ENCODE measurements around the gene LMF1. TPM values are rescaled to one million over a fixed set of nuclear protein-coding genes. Genes with fewer than 3 reads are reported as not detected.

The LMF1 gene
- total and polyA plus RNA-seq, 9 of the 15 experiments (the other 6 are each of a cell fraction or from before 2014, with no cell fraction given), result 0.11 to 1.6 (median 0.55) TPM; not detected in 1

DNA sequence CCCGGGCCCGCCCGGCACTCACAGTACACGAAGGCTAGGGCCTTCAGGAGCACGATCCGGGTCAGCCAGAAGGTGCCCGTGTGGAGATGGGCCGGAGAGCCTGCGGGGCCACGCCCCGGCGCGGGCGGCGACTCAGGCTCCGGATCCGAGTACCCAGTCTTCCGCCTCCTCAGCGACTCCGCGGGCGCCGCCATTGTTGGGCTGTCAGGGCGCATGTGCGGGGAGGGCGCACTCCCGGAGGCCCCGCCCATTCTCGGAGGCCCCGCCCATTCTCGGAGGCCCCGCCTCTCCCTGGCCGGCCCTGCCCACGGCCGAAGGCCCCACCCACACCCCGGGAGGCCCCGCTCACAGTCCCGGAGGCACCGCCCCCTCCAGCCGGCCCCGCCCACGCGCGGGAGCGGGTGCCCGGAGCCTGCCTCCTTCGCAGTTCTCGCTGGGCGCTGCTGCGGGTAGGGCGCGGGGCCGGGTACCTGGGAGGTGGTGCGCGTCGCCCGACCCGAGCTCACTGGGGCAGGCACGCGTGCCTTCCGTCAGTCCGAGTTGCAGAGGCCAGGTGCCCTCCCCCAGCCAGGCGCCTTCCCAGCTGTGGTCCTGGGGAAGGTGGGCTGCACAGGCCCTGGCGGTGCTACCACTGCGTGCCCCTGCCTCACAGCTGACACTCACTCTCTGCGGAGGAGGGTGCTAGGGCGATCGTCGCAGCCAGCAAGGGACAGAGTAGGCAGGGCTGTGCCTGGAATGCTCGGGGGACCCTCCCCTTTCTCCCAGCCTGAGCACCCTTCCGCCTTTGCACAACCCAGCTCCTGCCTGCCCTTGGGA is at the start of gene LMF1 (continued):
- TF ChIP-seq KAT2B (IDR thresholded peaks at IDR 0.05; ENCODE audit: low read depth, low read length) (no peak), HDAC1 (IDR thresholded peaks at IDR 0.05) (peak in 1 of 2 experiments; percentile 65; a peak in 1 of 4 replicates), YY1 (IDR thresholded peaks at IDR 0.05; ENCODE audit: borderline replicate concordance in 1 of 3, control insufficient read depth in 1 of 3, extremely low read depth in 1 of 3, insufficient read depth in 3 of 3, insufficient read length in 1 of 3, insufficient replicate concordance in 2 of 3, low read depth in 1 of 3, low read length in 2 of 3) (peak; percentile 84 to 99 (median 97)), ETV1 (tag; conservative IDR thresholded peaks at IDR 0.05; ENCODE audit: low read depth) (no peak; the same call in 1 of the 2 replicates), ZNF639 (CRISPR knock-in tag; conservative IDR thresholded peaks at IDR 0.05 in 1 of 2, IDR thresholded peaks at IDR 0.05 in 1 of 2) (peak in 1 of 2 experiments; percentile 98; a peak in 2 of 4 replicates), NFE2L1 (tag; IDR thresholded peaks at IDR 0.05; ENCODE audit: borderline replicate concordance, low read depth) (no peak), ZNF253 (CRISPR knock-in tag; conservative IDR thresholded peaks at IDR 0.05) (no peak), ZBTB43 (CRISPR knock-in tag; IDR thresholded peaks at IDR 0.05) (0 out of 2 replicates have a peak, but pooled peaks have one; percentile 17)

Measured in K562 (cell line).